ENCODE data around the gene DIP2C.
"Not testable (repeated sequence)": the region's sequence is repeated elsewhere in the genome, so short reads cannot be mapped to it uniquely, and the experiment has no call there.

Gene DIP2C

DNA sequence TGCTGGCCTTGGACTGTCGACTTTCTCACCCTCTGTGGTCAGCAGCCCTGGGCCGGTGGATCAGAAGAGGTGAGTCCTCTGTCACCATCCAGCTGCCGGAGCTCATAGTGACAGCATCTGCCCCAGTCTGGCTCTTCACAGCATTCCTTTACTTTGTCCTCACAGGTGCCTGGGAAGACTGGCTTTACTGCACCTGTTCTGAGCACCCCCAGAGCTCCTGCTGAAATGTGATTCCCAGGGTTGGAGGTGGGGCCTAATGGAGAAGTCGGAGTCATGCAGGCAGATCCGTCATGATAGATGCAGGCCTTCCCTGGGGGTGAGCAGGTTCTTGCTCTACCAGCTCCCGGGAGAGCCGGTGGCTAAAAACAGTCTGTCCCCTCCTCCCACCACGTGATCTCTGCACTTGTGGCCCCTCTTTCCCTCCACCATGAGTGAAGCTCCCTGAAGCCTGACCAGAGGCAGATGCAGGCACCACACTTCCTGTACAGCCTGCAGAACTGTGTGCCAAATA, 382.7 kb downstream of the DIP2C start:
- DNase-seq (ENCODE audit: low spot score) = peak; percentile 29

DNA sequence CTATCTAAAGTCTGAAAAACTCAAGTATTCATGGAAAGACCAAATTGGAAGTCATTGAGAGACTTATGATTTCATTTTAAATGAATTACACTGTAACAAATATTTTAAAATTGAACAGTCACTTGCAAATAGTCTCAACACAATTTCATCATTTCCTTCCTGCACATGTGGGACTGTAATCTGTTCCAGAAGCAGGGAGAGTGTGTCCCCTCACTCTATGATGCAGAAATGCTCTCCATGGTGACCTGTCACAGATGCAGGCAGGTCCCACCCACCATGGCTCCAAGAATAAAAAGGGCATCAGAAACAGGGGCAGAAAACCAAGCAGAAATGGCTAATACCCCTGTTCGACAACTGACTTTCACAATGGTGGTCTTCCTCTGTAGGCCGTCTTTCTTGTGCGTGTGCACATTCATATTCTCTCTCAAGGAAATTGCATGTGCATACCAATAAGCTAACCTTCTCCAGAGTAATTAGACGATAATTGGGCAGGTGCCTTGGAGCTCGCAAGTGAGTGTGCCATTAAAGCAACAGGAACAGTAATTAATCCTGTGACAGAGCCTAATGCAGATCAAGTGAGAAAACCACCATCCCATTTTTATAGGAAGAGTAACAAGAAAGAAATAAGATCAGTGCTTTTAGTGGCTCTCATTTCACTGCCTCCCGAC, 383.3 kb downstream of the DIP2C start:
- DNase-seq (ENCODE audit: low spot score) = no peak

DNA sequence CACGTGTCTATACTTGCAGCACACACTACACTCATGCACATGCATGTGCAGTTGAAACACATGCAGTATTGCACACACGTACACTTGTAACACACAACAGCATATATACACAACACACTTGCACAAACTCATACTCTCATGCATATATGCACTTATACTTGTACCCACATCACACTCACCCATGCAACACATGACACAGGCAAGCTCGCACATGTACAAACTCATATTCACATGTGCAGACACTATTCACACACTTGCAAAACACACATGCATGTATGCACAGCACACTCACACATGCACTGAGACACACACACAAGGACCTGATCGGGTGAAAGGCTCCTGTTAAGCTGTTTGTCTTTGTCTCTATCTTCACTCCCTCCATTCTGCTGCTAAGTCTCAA, 384.4 kb downstream of the DIP2C start:
- DNase-seq (ENCODE audit: low spot score) = no peak

DNA sequence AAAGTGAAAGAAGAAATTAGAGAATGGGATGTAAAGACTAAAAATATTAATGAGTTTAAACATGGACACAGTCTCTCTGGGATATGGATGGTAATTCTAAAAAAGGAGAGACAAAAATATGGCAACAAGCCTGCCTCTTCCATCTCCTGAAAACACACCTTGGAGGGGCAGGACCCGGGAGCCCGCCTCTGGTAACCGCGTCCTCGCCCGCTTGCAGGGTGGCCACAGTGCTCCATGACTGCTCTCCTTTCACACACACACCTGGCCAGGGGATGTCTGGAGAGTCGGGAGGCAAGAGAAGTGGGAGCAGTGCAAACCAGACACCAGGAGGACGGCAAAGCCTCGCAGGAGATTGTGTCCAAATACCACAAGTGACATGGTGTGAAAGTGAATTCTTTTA, 387.9 kb downstream of the DIP2C start:
- DNase-seq (ENCODE audit: low spot score) = no peak

DNA sequence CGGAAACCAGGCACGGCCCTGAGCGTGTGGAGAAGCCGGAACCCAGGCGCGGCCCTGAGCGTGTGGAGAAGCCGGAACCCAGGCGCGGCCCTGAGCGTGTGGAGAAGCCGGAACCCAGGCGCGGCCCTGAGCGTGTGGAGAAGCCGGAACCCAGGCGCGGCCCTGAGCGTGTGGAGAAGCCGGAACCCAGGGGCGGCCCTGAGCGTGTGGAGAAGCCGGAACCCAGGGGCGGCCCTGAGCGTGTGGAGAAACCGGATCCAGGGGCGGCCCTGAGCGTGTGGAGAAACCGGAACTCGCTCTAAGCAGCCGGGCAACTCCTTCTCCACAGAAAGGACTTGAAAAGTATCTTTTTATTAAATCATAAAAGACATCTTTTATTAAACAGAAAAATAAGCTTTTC, 388.9 kb downstream of the DIP2C start:
- not testable (repeated sequence) for DNase-seq (ENCODE audit: low spot score)

DNA sequence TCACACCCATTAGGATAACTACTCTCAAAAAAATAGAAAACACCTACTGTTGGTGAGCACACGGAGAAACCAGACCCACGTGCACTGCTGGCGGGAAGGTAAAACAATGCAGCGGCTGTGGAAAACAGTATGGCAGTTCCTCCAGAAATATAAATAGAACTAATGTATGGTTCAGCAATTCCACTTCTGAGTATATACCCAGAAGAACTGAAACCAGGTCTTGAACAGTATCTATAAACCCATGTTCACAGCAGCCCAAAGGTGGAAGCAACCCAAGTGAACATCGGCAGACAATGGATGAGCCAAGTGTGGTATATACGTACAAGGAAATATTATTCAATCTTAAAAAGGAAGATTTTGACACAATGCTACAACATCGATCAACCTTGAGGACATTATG, 389.5 kb downstream of the DIP2C start:
- DNase-seq (ENCODE audit: low spot score) = no peak

DNA sequence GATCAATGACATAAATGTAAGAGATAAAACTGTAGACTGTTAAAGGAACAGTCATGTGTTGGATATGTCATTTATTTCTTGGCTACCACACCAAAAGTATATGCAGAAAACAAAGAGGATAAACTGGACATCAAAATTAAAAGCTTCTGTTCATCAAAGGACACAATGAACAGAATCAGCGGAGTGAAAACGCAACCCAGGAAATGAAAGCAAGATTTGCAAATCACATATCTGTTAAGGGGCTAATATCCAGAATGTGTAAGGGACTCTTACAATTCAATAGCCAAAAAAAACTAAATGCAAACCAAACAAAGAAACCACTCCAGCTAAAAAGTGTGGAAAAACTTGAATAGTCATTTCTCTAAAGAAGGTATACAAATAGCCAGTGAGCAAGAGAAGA, 390.0 kb downstream of the DIP2C start:
- no peak for DNase-seq (ENCODE audit: low spot score)

DNA sequence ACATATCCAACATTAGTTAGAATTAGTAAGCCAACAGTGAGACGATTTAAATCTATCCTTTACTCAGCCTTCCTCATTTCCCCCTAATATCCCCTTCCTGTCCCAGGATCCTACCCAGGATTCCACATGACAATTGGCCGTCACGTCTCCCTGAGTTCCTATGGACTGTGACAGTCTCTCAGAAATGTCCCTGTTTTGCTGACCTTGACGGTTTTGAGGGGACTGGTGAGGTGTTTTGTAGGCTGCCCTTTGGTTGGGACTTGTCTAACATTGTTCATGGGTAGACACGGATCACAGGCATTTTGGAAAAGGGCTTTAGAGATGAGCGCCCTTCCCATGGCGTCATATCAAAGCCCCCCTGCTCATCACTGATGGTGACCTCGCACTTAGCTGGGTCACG, 391.4 kb downstream of the DIP2C start:
- DNase-seq (ENCODE audit: low spot score) = no peak

DNA sequence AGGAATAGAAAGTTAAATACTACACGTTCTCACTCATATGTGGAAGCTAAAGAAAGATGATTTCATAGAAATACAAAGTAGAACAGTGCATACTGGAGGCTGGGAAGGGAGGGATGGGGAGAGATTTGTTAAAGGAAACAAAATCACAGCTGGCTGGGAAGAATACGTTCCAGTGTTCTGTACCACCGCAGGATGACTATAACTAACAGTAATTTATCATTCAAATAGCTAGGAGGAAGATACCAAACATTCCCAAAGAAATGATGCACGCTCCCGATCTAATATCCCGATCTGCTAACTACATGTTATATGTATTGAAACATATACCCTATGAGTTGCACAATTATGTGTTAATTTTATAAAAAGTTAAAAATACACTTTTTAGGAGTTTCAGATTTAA, 391.9 kb downstream of the DIP2C start:
- no peak for DNase-seq (ENCODE audit: low spot score)

DNA sequence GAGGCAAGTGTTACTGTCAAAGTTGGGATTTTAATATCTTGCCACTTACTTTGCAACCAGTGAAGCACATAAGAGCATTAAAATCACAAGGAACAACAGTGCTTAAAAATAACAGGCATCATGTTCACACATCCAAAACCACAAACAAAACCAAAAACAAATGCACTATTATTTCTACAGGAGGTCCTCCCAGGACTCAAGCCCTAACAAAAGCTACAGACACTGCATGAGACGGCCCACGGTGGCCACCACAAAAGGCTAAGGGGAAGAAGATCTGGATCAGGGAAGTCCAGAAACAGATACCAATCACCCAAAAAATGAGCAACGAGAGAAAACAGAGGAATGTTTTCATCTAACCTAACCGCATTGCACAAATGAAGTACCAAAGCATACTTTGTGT, 395.8 kb downstream of the DIP2C start:
- no peak for DNase-seq (ENCODE audit: low spot score)

DNA sequence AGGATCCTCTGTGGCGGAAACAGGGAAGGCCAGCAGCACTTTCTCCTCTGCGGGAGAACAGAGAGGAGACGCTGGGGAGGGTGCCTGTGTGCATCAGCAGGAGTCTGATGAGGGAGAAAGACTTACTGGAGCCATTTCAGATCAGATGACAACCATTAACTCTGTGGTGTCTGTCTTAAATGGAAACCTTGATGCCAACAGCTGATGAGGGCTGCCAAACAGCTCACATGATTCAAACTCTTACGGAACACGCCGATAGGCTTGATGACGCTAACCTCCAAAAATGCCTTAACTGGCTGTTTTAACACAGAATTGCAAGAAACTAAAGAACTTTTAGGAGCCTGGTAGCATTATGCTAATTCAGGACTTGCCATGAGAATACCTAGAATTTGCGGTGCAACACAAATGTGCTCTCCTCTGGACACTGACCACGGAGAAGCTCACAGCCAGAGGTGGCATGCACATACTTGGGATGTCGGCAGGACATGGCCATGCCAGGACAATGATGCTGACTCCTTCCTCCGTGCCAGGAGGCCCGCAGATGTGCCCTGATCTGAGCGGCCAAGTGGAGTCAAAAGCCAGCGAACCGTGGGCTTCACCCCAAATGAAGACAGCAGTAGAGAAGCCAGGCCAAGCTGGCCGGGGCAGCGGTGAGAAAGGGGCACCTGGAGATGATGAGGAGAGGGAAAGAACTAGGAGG, 399.3 kb downstream of the DIP2C start:
- no peak for DNase-seq (ENCODE audit: low spot score)

DNA sequence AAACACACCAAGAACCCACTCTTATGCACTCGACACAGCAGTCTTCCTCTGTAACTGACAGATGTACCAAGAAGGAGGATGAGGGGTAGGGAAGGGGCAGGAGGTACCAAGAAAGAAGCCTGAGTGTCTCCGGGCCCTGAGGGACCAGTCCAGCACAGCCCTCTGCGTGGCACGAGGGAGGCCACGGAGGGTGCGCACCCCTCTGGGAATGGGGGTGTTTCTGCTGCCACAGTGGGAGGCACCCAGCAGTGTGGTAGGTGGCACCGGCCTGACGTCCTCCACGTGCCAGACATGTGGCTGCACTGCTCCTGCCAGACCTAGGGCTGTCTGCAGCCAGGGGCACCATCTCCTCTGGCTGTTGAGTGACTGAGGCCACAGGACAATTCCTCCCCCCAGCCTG, 399.9 kb downstream of the DIP2C start:
- DNase-seq (ENCODE audit: low spot score) = no peak

DNA sequence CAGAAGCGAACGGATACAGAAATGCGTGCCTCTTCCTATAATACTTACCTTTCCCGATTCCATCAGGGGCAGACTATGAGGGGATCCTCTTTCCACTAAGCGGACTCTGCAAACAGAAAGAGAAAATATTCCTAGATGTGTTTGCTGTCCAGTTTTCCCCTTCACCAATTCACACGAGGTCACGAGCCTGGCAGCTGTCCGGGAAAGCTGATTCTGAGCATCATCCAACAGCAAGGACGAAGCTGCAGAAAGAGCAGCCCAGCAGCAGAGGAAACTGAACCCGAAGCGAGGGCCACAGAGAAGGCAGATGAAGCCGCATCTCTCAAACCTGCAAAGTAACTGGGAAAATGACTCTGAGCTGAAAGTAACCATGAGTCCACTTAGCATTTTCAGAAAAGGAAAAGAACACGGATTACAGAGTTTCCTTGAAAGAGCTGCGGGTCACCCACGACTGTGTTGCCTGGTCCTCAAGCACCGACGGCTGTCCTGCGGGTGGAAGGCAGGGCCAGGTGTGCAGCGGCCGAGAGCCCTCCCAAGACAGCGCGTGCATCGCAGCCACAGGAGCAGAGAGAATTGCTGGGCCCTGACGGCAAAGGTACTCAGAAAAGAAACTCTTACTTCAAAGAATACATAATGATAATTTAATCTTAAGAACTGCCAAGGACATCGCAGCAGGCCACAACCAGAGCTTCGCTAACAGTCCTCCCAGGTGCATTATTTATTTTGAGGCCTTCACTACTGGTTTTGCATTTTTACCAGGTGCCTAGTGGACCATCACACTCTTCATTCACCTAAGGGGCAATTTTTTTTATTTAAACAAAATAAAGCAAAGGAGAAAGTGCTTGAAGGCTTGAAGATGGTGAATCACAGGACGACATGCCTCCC, 400.9 kb downstream of the DIP2C start:
- no peak for DNase-seq (ENCODE audit: low spot score)

DNA sequence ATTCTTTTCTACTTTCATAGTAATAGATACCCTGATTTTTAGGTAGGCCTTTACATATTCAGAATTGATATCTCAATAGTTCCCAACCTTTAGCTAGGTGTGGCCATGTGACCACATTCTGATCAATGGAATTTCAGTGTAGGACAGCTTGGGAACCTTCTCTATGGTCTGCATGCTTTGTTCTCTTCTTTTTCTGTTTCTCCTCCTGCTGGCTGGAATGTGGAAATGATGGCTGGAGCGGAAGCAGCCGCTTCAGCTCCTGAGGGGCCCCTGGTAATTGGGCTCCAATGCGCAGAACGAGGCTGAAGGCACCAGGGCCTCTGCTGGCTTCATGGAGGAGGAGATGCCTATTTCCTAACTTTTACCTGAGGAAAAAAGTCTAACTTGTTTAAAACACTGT, 401.7 kb downstream of the DIP2C start:
- DNase-seq (ENCODE audit: low spot score) = no peak

DNA sequence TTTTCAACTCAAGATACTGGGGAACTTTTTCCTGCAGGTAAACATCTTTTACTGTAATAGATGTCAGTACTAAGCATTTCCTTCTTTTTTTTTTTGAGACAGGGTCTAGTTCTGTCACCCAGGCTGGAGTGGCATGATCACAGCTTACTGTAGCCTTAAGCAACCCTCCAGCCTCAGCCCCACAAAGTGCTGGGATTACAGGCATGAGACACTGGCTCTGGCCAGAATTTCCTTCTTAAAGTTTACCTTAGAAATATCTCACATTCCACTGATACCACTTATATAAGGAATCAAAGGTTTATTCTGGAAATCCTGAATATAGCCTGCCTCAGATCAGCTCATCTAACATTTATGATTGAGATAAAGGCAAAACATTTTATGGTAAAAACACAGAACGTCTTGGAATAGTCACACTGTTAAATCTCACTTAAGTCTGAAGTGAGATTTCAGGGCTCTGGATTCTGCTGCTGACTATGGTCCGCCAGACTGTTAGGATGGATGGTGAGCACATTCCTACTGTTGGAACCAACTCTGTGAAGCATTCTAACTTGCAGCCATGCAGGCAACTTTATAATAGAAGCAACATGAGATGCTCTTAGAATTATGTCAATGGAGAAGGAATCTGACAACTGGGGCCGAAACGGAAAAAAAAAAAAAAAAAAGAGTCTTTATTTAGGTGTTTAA, 402.3 kb downstream of the DIP2C start:
- DNase-seq (ENCODE audit: low spot score) = no peak

DNA sequence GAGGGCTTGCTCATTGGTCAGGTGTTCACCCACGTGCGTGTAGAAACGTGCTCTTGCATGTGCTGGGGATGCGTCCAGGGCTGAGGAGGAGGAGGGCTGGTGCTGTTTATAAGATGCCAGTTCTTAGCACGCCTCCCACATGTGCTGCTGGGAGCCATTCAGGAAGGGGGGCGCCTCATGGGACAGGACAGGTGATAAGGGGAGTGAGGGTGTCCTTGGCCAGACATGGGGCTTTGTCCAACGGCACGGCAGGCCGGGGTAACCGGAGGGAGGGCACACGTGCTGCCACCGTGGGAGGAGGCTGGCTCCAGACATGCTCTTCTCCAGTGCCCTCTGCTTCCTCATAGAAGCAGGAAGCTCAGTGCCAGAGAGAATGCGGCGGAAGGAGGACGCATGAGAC, 404.3 kb downstream of the DIP2C start:
- DNase-seq (ENCODE audit: low spot score) = no peak

DNA sequence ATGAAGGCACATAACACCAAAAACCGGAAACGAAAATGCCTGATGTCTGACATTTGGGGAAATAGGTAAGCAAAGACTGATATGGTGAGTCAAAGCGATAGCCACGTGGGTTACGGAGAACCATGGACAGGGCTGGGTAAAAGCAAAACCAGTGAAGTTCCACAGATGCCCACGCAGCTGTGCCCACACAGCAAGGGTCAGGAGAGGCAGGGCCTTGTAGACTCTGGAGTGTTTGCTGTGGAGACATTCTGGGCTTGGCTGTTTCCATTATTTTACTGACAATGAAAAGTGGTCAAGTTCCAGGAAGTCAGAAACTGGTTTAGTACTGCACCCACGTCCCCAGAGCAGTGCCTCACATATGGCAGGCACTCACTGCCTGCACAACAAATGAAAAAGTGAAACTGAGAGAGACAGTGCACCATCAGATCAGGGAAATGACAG, 405.5 kb downstream of the DIP2C start:
- DNase-seq (ENCODE audit: low spot score) = no peak

DNA sequence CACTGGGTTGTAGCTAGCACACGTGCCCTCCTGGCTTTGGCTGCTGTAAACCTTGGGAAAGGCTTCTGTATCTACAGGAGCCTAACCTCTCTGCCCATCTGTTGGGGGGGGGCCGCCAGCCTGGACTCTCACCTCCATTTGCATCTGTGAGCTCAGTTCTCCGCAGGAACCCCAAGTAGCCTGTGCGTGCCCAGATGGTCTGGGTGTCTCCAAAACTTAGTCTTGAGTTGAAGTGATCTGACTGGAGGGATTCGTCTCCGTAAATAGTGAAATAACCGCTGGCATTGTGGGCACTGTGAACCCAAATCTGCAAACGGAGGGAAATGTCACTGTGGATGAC, 406.4 kb downstream of the DIP2C start:
- DNase-seq (ENCODE audit: low spot score) = no peak

DNA sequence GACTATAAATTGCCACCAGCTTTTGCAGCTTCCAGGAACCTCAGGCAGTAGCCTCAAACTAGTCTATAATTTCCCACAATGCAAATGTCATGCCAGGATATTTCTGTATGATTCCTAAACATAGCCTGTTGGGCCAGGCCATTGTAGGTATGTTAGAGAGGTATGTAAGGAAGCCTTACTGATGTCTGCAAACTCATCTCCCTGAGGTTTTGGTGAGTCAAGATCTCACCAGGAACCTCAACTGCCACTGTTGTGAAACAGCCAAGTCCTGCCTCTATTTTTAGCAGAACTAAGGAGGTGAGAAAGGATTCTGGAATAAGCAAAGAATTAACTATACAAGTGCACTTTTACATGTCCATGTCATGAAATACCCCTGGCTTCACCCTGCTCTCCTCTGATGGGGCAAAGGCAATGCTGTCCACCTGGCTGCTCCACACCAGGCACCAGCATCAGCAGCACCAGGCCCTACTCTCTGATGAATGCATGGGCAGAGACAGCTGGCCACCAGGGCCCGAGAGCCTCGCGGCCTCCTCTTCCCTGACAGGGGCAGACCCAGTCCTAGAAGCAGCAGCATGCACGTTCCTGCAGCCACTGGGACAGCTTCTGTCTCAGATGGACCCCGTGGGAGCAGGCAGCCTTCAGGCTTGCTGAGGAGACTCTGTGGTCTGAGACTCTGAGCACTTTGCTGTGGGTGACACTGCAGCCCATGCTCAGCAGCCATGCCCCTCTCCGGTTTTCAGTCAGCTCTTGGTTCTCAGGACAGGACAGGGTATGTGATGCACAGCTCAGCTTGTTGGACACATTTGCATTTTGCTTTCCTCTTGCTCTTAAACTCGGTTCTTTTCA, 407.0 kb downstream of the DIP2C start:
- DNase-seq (ENCODE audit: low spot score) = no peak

DNA sequence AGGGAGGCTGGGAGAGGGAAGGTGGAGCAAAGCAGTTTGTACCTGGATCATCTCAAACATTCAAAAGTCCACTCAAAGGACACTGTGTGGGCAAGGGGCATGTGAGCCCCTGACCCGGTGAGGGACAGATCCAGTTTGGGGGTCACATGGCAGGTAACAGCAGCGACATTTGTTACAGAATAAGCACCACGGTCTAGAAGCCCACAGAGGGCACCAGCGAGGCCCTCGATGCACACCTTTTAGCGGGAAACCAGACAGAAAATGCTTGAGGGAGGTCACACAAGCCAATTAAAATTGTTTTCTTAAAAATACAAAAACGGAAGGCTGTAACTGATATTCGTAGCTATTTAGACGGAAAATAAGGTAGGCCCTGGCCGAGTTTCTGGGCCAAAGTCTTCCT, 409.8 kb downstream of the DIP2C start:
- DNase-seq (ENCODE audit: low spot score) = no peak

DNA sequence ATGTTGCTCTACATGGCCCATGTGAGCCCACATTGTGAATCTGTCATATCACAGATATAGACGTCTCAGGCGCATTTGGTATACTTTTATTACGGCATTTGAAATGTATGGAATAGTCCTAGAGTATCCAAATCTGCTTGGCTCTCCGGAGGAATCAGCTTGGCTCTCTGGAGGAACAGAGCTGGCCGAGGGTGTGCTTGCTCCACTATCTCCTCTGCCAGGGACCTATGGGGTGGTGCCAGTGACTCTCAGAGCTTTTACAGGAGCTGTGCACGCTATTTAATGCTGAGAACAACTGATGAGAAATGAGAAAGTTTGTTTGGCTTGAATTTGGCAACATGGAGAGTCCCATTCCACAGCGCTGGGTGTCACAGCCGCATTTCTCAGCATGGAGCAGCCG, 410.2 kb downstream of the DIP2C start:
- no peak for DNase-seq (ENCODE audit: low spot score)
